ENCODE results near the gene STK25. TPM values are rescaled to one million over a fixed set of nuclear protein-coding genes. Genes with fewer than 3 reads are reported as not detected.

STK25 gene
- total RNA-seq, 4 donors from 2014 or later: 159 to 427 (median 205) TPM

GRCh38 chr2:241479026-241479898 lies 29.1 kb downstream of the STK25 start:
- in situ Hi-C loops (cut with MboI; ENCODE audit: low pct_ligation_motif_present in 1 of 4, low pct_unique_long_range_greater_than_20kb in 1 of 4, low sequenced_read_pairs in 3 of 4) (no loop called here), intact Hi-C loops (cut with DNase I; ENCODE audit: low total_unique reads) (no loop called here)
- WGBS, 2 donors (ENCODE audit: low coverage in 1 of 2): 88 to 98% methylated on average over 3 to 18 of the region's 18 CpGs
- H3K4me3 ChIP-seq: no peak overlapping the region
- no peak for DNase-seq
- no peak overlapping the region for H3K27ac ChIP-seq
- no peaks in the 10 kb centered on the region for H3K27me3 ChIP-seq
- H3K4me1 ChIP-seq: no peaks in the 10 kb centered on the region
- H3K36me3 ChIP-seq: peaks cover 0 to 12% (median 6%) of the 10 kb centered on the region in 4 donors
- TF ChIP-seq POLR2A (IDR thresholded peaks at IDR 0.05) (no peak), EP300 (IDR thresholded peaks at IDR 0.05; ENCODE audit: low read depth) (no peak), POLR2AphosphoS5 (IDR thresholded peaks at IDR 0.05) (no peak), CTCF (IDR thresholded peaks at IDR 0.05) (no peak)
- H3K9me3 ChIP-seq: no peaks in the 10 kb centered on the region

GRCh38 chr2:241478166-241478565 lies 30.2 kb downstream of the STK25 start:
- H3K27ac ChIP-seq: no peak overlapping the region
- TF ChIP-seq EP300 (IDR thresholded peaks at IDR 0.05; ENCODE audit: low read depth) (no peak), POLR2A (IDR thresholded peaks at IDR 0.05) (no peak), CTCF (IDR thresholded peaks at IDR 0.05) (no peak), POLR2AphosphoS5 (IDR thresholded peaks at IDR 0.05) (no peak)

GRCh38 chr2:241475267-241475666 lies 33.1 kb downstream of the STK25 start:
- no peak for TF ChIP-seq EP300 (IDR thresholded peaks at IDR 0.05; ENCODE audit: low read depth)
- TF ChIP-seq POLR2A (IDR thresholded peaks at IDR 0.05): no peak
- TF ChIP-seq POLR2AphosphoS5 (IDR thresholded peaks at IDR 0.05): no peak
- TF ChIP-seq CTCF (IDR thresholded peaks at IDR 0.05): no peak
- in situ Hi-C loops (cut with MboI; ENCODE audit: low pct_ligation_motif_present in 1 of 4, low pct_unique_long_range_greater_than_20kb in 1 of 4, low sequenced_read_pairs in 3 of 4) (no loop called here), intact Hi-C loops (cut with DNase I; ENCODE audit: low total_unique reads) (no loop called here)
- no peak for DNase-seq
- no peaks in the 10 kb centered on the region for H3K9me3 ChIP-seq
- H3K4me3 ChIP-seq: no peak overlapping the region
- WGBS, 2 donors (ENCODE audit: low coverage in 1 of 2): 86% methylated on average over 3 of the region's 3 CpGs; no CpG with 5 or more reads in 1 of the 2 donors
- H3K27ac ChIP-seq: no peak overlapping the region
- H3K27me3 ChIP-seq: no peaks in the 10 kb centered on the region
- peaks cover 0 to 14% (median 6%) of the 10 kb centered on the region in 4 donors for H3K36me3 ChIP-seq
- H3K4me1 ChIP-seq: no peaks in the 10 kb centered on the region

More at GRCh38 chr2:241478166-241478565, 30.2 kb downstream of the STK25 start:
- 96 to 100% methylated on average over 1 to 8 of the region's 8 CpGs for WGBS, 2 donors (ENCODE audit: low coverage in 1 of 2)
- Histone ChIP-seq H3K4me1 (no peaks in the 10 kb centered on the region), H3K27me3 (no peaks in the 10 kb centered on the region), H3K36me3 (peaks cover 0 to 12% (median 6%) of the 10 kb centered on the region in 4 donors), H3K4me3 (no peak overlapping the region), H3K9me3 (no peaks in the 10 kb centered on the region)
- in situ Hi-C loops (cut with MboI; ENCODE audit: low pct_ligation_motif_present in 1 of 4, low pct_unique_long_range_greater_than_20kb in 1 of 4, low sequenced_read_pairs in 3 of 4): no loop called here
- DNase-seq: no peak
- intact Hi-C loops (cut with DNase I; ENCODE audit: low total_unique reads): no loop called here

GRCh38 chr2:241473399-241473798 lies 35.0 kb downstream of the STK25 start:
- H3K36me3 ChIP-seq: peaks cover 0 to 16% (median 8%) of the 10 kb centered on the region in 4 donors
- H3K27me3 ChIP-seq: no peaks in the 10 kb centered on the region
- H3K9me3 ChIP-seq: no peaks in the 10 kb centered on the region
- TF ChIP-seq POLR2A (IDR thresholded peaks at IDR 0.05) (no peak), CTCF (IDR thresholded peaks at IDR 0.05) (no peak), EP300 (IDR thresholded peaks at IDR 0.05; ENCODE audit: low read depth) (no peak), POLR2AphosphoS5 (IDR thresholded peaks at IDR 0.05) (no peak)
- in situ Hi-C loops (cut with MboI; ENCODE audit: low pct_ligation_motif_present in 1 of 4, low pct_unique_long_range_greater_than_20kb in 1 of 4, low sequenced_read_pairs in 3 of 4): no loop called here
- no peaks in the 10 kb centered on the region for H3K4me1 ChIP-seq
- H3K27ac ChIP-seq: no peak overlapping the region
- no peak overlapping the region for H3K4me3 ChIP-seq
- 93% methylated on average over 3 of the region's 3 CpGs; no CpG with 5 or more reads in 1 of the 2 donors for WGBS, 2 donors (ENCODE audit: low coverage in 1 of 2)
- intact Hi-C loops (cut with DNase I; ENCODE audit: low total_unique reads): no loop called here
- DNase-seq: no peak

Measured in transverse colon (tissue), 4 donors.